ENCODE measurements around the gene NEUROD2.

DNA sequence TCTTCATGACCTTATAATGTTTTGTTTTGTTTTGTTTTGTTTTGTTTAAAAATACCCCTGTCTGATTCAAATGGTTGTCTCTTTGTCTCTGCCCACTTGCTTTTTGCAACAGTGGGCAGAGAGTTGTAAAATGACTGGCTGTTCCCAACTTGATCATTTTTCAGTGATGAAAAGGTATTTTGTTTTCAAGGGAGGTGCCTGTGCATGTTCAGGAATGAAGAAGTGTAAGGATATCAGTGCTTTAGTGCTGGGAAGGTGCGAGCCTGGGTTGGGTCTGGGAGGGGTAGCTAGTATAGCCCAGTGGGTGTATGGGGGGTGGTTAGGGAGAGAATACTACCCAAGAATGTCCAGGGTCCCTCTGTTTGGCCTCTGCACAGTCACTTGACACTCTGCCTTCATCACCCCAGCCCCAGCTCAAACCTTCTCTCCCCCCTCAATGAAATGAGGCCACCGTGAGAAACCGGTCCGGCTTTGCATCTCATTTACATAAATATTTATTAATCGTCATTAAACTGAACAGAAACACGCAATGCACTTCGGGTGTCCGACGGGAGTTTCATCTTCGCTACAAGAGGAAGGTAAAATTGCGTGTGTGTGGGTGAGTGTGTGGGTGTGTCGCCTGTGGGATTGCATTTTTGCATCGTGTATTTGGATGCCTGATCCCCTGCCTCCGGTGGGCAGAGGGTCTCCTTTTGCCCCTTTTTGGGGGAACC lies 4.3 kb downstream of the NEUROD2 start:
- TF ChIP-seq POLR2A (IDR thresholded peaks at IDR 0.05; ENCODE audit: low read depth, low read length) (no peak), SPI1 (IDR thresholded peaks at IDR 0.05; ENCODE audit: low read depth, low read length) (no peak)
